HG03108 (cell line): ENCODE results near the gene CFAP221.

Experiments used
- ATAC-seq: cut with Tn5 transposase; IDR thresholded peaks from one replicate; pipeline ENCODE4 v1.9.1; 2021; ENCODE audit warnings: moderate library complexity; ENCODE audit not compliant: unreplicated experiment

Gene CFAP221

DNA sequence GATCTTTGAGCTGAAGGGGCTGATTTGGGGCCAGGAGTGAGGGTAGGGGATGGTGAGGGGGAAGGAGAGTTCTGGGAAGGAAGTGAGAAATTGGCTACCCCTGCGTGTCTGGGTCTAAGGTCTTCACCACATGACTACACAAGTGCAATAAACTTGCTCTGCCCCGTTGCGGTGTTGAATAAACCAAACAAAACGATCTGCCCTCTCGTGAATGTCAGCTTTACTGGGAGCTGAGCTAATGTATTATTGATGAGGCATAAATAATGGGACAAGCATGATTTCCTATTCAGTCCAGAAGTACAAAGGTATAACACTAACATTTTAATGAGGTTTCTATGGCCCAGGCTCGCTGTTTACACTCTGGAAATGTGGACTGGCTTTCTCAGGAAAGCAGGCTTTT lies 8.0 kb upstream of the CFAP221 start:
- ATAC-seq: no peak

DNA sequence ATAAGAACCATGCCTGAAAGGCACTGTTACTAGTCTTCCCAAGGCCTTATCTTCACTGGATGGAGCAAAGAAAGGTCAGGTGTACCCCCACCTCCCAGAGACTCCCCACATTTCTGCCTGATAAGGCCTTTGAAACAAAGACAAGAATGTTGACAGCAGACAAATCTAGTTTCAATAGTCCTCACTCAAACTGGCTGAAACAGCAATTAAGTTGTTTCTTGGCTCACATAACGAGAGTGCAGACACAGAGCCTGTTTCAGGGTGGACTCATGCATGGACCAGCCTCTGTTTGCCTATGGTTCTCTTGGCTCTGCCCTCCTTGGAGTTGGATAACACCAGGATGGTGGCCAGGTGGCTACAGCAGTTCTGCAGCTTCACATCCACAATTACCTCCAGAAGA lies 7.5 kb upstream of the CFAP221 start:
- no peak for ATAC-seq

DNA sequence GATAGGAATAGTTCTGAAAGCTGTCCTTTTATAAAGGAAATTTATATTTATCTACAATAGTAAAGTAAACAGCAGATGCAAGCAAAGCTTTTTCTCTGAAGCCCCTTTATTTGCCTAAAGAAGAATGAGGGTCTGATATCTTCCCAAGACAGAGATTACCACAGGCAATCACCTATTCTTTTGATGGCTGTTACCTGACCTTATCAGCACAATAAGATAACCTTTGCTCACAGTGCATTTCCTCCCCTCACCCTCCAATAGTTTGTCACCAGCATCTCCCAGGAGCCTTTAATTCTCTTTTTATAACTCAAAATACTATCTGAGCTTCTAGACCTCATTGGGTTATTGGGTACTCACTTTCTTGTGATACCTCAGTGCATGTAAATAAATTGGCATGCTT lies 6.5 kb upstream of the CFAP221 start:
- no peak for ATAC-seq

DNA sequence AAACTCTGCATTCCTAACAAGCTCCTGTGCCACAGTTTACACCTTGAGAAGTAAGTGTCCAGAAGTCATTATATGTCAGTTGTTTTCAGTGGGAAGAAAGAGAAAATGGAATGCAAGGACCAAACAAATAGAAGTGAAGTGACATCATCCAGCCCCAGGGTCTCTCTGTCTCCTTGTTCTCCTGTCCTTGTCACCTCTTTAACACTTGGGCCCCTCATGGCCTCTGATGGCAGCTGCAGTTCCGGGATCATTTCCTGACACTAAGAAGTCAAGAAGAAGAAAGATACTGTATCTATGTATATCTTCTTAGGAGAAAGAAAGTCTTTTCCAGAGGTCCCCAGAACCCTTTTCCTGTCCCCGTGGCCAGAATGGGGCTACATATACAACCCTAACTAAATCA lies 2.8 kb upstream of the CFAP221 start:
- no peak for ATAC-seq

DNA sequence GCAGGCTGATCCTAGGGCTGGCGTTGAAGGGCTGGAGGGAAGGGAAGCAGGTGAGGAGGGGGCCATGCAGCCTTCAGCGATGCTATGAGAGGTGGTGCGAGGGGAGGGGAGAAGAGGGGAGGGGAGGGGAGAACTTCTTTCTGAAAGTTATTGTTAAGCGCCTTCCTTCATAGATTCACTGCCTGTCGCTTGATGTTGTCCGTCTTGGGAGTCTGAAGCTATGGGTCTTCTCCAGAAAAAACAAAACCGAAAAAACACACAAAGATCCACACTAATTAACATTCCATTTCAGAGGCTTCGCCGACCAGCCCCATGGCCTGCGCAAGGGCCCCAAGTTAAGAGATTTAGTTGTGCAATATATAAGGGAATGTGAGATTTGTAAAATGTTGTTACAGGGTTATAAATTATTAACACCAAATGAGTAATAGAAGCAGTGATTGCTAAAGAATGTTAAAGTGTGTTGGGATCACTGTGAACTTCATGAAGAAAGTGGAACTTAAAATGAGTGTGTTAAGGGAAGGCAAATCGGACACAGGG lies 758 bp downstream of the CFAP221 start:
- ATAC-seq: no peak

DNA sequence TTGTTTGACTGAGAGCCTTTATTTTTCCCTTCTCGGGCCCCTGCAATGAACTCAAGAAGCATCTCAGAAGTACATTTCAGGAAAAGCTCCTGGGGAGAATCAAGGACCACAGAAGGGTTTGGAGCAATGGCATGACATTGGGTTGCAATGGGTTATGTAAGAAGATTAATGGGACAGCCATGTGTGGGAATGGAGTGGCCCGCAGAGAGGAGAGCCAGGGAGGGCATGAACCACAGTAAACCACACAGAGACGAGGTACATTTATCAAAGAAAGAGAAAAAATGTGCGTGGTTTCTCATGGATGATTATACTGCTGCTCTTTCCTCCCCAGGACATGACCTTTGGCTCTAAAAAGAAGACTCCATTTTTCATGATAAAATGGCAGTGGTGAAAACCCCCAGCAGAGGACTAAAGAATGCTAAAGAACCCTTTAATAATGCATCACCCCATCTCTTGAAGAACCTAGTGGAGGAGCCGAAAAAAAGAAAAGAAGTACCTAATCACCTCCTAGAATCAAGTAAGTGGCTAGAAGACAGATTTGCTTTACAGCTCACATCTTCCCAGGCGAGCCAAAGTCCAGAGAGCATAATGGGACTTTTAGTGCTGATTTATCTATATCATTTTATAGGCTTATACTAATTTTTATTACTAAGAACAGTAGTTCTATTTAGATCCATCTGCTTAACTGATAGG lies 1.7 kb downstream of the CFAP221 start:
- ATAC-seq: no peak

DNA sequence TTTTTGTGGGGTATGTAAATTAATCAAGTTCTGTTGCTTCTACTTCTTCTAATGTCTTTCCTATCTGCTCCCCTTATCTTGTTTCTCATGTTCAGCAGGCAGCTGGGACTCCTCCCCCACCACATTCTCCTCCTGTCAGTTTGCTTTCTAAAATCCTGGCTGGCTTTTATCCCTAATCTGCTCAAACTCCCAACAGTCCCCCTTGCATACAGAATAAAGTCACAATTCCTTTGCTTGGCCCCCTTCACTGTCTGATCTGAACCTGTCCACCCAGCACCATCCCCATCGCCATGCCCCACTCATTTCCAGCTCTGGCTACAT lies 2.2 kb downstream of the CFAP221 start:
- no peak for ATAC-seq

DNA sequence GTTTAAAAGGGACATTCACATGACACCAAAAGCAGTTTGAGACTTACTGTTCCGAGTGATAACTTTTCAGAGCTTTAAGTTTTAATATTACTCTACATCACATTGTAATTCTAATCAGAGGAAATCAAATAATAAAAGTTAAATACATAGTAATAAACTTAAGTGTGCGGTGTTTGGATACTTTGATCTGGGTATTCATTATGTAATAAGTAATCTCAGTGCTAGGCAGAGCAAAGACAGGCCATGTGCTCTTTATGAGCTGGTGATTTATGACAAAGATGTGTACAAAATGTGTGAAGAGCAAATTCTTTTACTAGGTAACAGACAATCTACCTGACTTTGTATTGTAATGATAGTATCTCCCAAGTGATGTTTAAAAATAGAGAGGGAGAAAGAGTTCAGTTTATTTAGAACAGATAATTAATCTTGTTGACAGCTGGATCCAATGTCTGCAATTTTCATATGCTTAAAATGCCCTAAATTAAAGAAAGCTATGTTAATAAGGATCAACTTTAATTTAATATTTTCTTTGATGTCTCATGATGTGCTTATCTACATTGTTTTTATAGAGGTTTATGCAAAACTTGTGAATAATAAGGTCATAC lies 4.4 kb downstream of the CFAP221 start:
- ATAC-seq: no peak

DNA sequence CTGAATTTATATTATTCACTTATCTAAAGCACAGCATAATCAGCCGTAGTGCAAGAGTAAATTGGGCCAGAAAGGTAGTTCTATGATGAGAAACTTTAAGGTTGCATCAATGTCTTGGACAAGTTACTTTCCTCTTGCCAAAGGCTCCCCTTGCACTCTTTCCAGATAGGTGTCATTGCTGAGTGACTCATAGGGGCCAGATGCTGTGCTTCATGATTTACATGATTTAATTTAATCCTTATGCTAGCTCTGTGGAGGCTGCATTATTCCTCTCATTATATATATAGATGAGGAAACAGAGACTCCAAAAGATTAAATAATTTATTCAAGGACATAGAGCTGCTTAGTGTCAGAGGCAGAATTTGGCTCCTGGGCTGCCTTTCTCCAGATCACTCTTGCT lies 5.0 kb downstream of the CFAP221 start:
- ATAC-seq: no peak

DNA sequence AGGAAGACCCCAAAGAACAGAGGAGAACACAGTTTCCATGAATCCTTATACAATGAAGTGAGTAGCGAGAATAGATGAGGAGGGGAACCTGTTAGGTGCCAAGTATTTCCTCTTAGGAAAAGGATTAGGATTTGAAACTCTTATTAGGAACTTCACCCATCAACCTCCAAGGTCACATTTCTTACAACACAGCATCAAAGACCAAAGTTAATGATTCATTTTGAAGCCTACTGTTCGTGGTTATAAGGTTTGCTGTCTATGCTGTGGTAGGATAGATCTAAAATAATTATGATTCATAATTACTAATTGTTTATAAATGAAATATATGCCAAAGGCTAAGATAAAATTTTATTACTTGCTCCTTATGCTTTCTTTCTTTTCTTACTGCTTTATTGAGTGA lies 6.1 kb downstream of the CFAP221 start:
- no peak for ATAC-seq

DNA sequence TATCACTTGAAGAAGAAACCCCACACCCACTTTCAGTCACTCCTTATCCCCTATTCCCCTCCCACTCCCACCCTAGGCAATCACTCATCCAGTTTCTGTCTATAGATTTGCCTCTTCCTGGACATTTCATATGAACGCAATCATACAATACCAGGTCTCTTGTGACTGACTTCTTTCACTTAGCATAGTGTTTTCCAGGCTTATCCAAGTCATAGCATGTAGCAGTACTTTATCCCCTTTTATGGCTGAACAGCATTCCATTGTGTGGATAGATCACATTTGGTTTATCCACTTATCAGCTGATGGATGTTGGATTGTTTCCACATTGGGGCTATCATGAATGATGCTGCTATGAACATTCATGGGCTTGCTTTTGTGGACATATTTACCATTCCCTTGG lies 6.6 kb downstream of the CFAP221 start:
- ATAC-seq: no peak

DNA sequence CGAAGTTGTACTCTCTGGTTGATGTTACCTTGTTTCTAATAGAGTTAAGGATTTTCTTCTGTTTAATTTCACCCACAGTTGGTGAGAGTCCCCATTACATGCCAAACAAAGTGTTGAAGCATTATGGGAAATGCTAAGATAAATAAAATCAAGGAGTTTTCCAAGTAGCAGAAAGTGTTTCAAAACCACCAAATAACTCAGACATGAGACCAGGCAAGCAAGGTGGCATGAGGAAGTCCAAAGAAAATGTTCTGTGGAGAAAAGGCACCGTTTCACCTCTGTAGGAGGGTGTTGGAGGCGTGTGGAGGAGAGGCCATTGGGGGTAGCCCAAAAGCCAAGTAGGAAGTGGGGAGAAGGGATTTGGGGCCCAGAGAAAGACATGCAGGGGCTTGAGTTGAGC lies 8.7 kb downstream of the CFAP221 start:
- ATAC-seq: no peak

DNA sequence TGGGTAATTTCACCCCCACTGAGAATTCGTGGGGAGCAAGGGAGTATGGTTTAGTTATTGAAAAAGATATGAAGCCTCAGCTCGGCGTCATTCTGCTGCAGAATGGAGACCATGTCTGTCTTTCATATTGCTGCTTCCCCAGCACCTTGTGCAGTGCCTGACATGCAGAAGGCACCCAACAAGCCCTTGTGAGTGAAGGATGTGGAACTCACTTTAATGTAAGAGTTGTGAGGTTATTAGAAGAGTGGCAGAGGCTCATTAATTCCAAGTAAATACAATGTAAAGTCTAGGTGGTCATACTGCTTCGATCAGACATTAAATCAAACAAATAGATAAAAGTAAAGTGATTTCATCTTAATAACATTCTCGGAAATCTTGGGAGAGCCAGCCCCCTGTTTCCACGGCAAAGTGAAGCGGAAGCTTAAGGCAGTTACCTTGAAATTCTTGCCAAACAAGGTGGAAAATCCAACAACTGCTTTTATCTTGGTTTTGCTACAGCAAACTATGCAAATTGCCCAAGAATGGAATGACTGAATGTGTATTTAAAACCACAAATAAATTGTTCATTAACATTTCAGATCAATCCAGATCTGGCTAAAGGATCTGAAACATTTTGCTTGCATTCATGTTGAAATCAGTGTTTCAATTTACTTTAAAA lies 9.6 kb downstream of the CFAP221 start:
- ATAC-seq: no peak

DNA sequence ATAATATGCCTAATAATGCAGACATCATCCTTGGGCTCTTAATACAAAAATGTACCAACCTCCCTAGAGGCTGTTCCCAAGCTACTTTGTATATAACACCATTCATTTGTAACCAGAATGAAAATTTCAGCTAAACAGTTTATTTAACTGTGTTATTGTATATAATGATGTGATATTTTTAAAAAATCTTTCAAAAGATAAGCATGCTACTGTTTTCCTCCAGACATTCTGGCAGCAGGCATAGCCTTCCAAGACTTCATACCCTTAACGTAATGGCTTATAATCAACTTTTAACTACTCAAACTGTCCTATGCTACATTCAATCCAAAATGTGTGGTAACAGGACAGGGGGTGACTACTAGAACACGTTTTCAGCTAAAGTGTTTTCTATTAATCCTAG lies 21.2 kb downstream of the CFAP221 start:
- ATAC-seq: no peak

DNA sequence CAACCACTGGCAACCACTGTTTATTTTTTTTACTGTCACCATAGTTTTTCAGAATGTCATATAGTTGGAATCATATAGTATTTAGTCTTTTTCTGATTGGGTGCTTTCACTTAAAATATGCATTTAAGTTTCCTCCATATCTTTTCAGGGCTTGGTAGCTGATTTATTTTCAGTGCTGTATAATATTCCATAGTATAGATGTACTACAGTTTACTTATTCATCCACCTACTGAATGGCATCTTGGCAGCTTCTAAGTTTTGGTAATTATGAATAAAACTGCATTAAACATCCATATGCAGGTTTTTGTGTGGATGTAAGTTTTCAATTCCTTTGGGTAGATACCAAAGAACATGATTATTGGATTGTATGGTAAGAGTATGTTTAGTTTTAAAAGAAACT lies 23.0 kb downstream of the CFAP221 start:
- no peak for ATAC-seq

DNA sequence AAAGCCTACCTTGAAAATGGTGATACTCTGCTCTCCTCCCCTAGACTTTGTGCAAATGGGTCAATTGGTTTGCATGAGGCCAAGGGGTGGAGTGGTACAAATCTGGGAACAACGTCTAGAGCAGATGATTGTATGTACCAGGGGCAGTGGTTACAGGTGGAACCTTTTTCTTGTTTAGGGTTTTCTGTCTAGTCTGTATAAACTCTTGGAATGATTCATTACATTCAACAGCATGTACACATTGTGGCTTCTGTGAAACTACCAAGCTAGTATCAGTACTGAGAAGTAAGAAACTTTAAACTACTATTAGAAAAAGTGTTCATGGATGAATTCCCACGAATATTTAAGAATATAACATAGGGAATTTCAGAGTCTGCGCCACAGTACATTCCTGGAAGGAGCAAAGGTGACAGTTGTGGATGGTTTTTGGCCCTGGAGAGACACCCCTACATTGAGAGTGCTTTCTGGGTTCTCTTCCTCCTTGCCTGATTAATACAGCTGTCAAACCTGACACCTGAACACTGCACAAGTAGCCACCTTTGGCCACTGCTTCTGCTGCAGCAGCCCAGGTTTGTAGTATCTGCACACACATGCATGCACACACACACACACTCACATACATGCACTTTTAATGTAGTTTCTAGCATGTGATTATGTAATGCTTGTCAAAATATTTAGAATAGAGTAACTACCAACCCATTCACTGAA lies 30.0 kb downstream of the CFAP221 start:
- peak; percentile 97 for ATAC-seq

DNA sequence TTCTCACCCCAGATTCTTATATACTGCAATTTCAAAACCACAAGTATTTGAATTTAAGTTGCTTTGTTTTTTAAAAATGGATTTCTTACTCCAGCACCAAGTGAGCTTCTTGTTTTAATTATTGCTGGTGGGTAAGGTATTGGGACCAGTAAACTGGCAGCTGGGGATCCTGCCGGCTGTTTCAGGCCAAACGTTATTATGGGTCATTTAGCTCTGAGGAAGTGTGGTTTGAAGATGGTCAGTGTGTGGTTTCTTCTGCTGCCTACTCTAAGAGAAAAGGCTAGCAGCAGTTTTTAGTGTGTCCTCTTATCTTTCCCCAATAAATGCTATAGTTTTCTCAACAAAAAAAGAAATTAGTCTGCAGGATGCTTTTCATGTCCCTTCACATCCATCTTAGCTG lies 30.6 kb downstream of the CFAP221 start:
- ATAC-seq: no peak

DNA sequence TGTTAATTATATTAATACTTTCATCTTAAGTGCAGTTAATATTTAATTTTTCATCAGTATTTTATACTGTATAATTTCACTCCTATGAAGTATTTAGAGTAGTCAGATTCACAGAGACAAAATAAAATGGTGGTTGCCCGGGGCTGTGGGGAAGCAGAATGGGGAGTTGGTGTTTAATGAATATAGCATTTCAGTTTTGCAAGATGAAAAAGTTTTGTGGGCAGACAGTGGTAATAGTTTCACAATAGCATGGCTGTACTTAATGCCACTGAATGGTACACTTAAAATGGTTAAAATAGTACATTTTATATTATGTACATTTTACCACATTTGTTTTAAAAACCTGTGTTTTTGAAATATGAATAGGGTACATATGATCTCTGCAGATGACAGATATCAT lies 31.2 kb downstream of the CFAP221 start:
- ATAC-seq: no peak

DNA sequence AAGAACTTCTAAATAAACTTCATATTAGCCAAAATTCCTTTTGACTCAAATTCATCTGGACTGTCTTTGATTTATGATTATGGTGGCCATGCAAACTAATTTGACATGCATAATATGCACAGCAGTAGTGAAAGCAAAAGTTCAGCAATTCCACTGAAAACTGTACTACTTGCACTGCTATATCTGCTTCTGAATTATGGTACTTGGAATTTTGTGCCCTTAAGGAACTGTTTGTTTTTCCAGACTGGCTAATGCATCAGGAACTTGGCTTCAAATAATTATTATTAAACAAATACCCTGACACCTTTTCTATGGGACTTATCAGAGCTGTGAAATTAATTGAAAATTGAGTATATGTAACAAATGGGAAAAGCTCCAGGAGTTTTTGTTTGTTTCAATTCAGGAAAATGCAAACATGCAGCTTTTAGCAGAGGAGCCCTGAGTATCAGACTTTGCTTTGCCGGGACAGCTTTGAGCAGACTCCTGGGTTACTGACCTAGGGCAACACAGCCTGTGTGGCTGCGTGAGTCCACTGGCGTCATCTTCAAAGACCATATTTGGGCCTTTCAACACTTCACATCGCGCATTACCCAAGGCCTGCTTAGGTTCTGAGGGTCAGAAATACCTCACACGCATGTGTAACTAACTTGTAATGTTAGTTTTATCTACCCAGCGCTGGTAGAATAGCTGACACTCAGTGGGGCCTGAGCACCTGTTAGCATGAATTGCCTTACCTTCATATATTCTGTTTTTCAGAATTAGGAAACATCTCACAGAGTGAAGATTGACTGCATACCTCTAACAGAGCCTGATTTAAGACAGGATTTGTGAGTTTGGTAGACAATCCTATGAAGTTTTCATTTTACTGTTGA lies 35.4 kb downstream of the CFAP221 start:
- no peak for ATAC-seq

DNA sequence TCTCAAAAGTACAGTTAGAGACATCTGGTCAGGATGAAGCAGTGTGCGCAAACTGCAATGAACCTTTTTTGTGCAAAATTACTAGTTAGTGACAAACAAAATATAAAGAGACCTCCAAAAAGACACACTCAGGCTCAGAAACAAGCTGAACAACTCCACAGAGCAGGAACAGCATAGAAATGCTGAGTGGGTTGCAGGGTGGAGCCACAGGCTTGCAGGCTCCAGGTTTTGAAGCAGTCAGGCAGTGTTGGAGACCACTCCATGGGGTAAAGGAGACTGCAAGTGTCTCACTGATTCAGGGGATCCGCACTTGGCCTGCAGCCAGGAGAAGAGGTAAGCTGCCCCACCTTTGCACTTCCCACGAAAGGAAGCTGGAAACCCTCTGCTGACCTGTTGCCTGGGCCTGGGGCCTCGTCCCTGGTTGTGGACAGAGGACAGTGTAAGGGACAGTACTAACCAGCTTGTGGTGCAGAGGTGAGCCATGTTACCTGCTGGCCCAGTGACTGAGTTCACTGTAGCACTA lies 36.4 kb downstream of the CFAP221 start:
- no peak for ATAC-seq

DNA sequence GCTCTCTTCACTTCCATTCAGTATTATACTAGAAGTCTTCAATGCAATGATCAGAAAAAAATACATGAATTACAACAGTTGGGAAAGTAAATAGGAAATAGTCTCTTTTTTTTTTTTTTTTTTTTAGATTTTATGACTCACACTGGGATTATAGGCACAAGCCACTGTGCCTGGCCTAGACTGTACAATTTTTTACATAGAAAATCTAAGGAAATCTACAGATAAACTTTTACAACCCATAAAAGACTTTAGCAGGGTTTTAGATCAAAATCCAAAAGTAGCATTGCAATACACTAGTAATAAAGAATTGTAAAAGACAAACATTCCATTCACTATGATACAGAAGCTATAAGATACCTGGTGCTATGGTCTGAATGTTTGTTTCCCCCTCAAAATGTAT lies 39.0 kb downstream of the CFAP221 start:
- ATAC-seq: no peak
